ENCODE data around the gene SGMS1.

DNA sequence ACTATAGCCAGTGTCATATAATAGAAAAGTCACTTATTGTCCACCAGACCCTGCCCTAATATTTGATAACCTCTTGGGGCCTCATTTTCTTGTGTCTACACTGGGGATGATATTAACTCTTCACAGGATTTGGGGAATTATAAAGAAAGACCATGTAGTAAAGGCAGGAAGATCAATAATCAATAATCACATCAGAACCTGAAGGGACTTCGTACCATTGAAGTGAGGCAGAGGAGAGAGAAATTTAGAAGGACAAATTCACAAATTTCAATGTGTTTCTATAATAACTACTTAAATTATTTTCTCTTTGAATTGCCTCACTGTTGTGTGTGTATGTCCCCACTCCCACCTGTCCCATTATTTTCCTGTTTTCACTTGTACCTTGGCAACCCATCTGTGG is 10.7 kb upstream of the SGMS1 start:
- TF ChIP-seq, protein P1, sequence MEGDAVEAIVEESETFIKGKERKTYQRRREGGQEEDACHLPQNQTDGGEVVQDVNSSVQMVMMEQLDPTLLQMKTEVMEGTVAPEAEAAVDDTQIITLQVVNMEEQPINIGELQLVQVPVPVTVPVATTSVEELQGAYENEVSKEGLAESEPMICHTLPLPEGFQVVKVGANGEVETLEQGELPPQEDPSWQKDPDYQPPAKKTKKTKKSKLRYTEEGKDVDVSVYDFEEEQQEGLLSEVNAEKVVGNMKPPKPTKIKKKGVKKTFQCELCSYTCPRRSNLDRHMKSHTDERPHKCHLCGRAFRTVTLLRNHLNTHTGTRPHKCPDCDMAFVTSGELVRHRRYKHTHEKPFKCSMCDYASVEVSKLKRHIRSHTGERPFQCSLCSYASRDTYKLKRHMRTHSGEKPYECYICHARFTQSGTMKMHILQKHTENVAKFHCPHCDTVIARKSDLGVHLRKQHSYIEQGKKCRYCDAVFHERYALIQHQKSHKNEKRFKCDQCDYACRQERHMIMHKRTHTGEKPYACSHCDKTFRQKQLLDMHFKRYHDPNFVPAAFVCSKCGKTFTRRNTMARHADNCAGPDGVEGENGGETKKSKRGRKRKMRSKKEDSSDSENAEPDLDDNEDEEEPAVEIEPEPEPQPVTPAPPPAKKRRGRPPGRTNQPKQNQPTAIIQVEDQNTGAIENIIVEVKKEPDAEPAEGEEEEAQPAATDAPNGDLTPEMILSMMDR (IDR thresholded peaks at IDR 0.05 in 8 of 11, conservative IDR thresholded peaks at IDR 0.05 in 3 of 11), result no peak
- TF ChIP-seq POLR2AphosphoS5 (IDR thresholded peaks at IDR 0.05), result no peak
